Right lobe of liver (tissue), 4 donors: ENCODE results near the gene PRAME.

Experiments used
- POLR2A ChIP-seq: fragments of 450-650 bp; IDR thresholded peaks from one replicate; pipeline ENCODE4 v1.6.1; 2017; ENCODE audit warnings: antibody characterized with exemption, mild to moderate bottlenecking
- TF ChIP-seq, protein P1 (sequence below), 4 donors: fragments of 200-600 bp in 3 of 4; fragments of 450-650 bp in 1 of 4; IDR thresholded peaks; one replicate each; pipeline versions ENCODE4 v1.5.1 to v1.8.0; 2016 to 2022; ENCODE audit warnings: antibody characterized with exemption in 4 of 4, mild to moderate bottlenecking in 2 of 4
- donor health status: DM: no; HTN: no; CAD: no.
- donor health status: DM: no; HTN: no; CAD: no.
- donor health status: DM: no; HTN: yes; CAD: no.

DNA sequence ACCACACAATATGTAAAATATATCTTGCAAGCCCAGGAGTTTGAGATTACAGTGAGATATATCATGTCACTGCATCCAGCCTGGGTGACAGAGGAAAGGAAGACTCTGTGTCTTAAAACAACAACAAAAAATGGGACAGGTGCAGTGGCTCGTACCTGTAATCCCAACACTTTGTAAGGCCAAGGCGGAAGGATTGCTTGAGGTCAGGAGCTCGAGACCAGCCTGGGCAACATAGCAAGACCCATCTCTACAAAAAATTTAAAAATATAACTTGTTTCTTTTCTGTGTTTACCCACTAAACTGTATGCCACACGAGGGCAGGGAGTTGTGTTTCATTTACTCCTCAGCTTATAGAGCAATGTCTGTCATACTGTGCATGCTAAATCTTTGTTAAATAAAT, 42.1 kb downstream of the PRAME start:
- TF ChIP-seq, protein P1, sequence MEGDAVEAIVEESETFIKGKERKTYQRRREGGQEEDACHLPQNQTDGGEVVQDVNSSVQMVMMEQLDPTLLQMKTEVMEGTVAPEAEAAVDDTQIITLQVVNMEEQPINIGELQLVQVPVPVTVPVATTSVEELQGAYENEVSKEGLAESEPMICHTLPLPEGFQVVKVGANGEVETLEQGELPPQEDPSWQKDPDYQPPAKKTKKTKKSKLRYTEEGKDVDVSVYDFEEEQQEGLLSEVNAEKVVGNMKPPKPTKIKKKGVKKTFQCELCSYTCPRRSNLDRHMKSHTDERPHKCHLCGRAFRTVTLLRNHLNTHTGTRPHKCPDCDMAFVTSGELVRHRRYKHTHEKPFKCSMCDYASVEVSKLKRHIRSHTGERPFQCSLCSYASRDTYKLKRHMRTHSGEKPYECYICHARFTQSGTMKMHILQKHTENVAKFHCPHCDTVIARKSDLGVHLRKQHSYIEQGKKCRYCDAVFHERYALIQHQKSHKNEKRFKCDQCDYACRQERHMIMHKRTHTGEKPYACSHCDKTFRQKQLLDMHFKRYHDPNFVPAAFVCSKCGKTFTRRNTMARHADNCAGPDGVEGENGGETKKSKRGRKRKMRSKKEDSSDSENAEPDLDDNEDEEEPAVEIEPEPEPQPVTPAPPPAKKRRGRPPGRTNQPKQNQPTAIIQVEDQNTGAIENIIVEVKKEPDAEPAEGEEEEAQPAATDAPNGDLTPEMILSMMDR (IDR thresholded peaks at IDR 0.05): no peak
- TF ChIP-seq POLR2A: no peak
